ENCODE data around the gene PRAC2. TPM values are rescaled to one million over a fixed set of nuclear protein-coding genes. Genes with fewer than 3 reads are reported as not detected.

PRAC2 gene
- total and polyA plus RNA-seq, 2 of the 13 experiments (the other 11 are each of a cell fraction or from before 2014, with no cell fraction given), result not detected

DNA sequence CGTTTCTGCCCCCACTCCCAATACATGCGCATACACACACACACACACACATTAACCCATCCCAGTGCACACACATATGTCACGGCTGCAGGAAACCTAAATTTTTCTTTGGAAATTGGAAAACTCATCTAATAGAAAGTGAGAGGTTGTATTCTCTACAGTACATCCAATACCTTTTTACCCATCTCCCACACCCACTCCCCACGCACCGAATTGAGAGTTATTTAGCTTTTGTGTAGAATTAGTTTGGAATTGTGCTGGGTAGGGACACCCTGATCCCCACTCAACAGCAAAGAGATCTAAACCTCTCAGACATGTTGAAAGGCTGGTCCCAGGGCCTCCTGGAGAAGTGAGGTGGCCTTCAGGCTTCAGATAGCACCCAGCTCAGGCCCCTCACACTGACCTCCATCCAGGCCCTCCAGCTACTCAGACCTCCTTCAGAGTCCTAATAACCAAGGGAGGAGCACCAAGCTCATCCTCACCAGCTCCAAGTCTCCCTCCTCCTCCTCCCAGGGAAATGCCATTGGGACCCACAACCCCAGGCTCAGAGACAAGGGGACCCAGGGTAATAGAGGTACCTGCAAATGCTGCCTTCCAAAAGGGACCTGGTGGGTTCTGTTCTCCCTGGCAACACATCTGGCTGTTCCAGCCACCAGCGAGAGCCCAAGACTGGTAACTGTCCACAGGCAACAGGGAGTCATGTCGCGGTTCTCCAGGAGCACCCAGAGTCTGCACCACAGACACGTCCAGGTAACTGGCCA is 4.6 kb downstream of the PRAC2 start:
- Histone ChIP-seq H2AFZ (ENCODE audit: low read length) (no peak overlapping the region), H3K4me1 (ENCODE audit: insufficient read depth, low read length) (peaks cover 2% of the 10 kb centered on the region), H3K36me3 (replicated peaks in 1 of 2; ENCODE audit: control insufficient read depth in 1 of 2, insufficient read depth in 2 of 2, low read length in 2 of 2) (no peaks in the 10 kb centered on the region), H4K20me1 (ENCODE audit: insufficient read depth, low read length) (peaks cover 4% of the 10 kb centered on the region; the same call in 1 of the 2 replicates), H3K9me3 (ENCODE audit: low read length) (no peaks in the 10 kb centered on the region), H3K4me3 (replicated peaks in 1 of 3; ENCODE audit: insufficient read depth in 1 of 3, low read depth in 2 of 3, low read length in 3 of 3) (no peak overlapping the region), H3K27me3 (ENCODE audit: control insufficient read depth in 1 of 2, insufficient read depth in 2 of 2, low read length in 2 of 2) (peaks cover 23 to 91% of the 10 kb centered on the region in 2 experiments), H3K9ac (ENCODE audit: insufficient read depth, low read depth, low read length) (no peak overlapping the region), H3K4me2 (ENCODE audit: low read depth, low read length) (no peak overlapping the region), H3K27ac (ENCODE audit: extremely low read length, insufficient read depth, low read length) (no peak overlapping the region), H3K79me2 (ENCODE audit: insufficient read depth, low read length) (no peaks in the 10 kb centered on the region)
- DNase-seq (ENCODE audit: low spot score), result no peak
- intact Hi-C loops (cut with micrococcal nuclease; ENCODE audit: unreplicated experiment), result no loop called here
- no peak for FAIRE-seq
- no peak for TF ChIP-seq ZNF333 (CRISPR knock-in tag; IDR thresholded peaks at IDR 0.05; ENCODE audit: borderline replicate concordance)
- no peak for TF ChIP-seq MTA3 (CRISPR knock-in tag; IDR thresholded peaks at IDR 0.05)
- peak; percentile 20 for TF ChIP-seq ZNF282 (IDR thresholded peaks at IDR 0.05; ENCODE audit: partially characterized antibody)
- TF ChIP-seq PLRG1 (conservative IDR thresholded peaks at IDR 0.05), result 0 out of 2 replicates have a peak, but pooled peaks have one; percentile 33
- POLR2A ChIA-PET, result no interaction called here
- BruUV-seq (replicated peaks), result no TSS peak
- CTCF ChIA-PET (ENCODE audit: low intra/inter-chr PET ratio, low total read pairs), result interaction anchor here (3.8 kb wide), 1 partner anchor 151 kb away, joined by 47 read pairs; no protein-coding TSS in a partner anchor
- 34% methylated on average over 9 of the region's 9 CpGs for WGBS (ENCODE audit: low lambda C conversion rate)
- no peak for ATAC-seq
- in situ Hi-C loops (cut with HindIII; ENCODE audit: extremely low pct_ligation_motif_present, low pct_unique_long_range_greater_than_20kb), result loop anchor here (5.0 kb wide), 2 partner anchors 60 to 150 kb away; no protein-coding TSS in a partner anchor

DNA sequence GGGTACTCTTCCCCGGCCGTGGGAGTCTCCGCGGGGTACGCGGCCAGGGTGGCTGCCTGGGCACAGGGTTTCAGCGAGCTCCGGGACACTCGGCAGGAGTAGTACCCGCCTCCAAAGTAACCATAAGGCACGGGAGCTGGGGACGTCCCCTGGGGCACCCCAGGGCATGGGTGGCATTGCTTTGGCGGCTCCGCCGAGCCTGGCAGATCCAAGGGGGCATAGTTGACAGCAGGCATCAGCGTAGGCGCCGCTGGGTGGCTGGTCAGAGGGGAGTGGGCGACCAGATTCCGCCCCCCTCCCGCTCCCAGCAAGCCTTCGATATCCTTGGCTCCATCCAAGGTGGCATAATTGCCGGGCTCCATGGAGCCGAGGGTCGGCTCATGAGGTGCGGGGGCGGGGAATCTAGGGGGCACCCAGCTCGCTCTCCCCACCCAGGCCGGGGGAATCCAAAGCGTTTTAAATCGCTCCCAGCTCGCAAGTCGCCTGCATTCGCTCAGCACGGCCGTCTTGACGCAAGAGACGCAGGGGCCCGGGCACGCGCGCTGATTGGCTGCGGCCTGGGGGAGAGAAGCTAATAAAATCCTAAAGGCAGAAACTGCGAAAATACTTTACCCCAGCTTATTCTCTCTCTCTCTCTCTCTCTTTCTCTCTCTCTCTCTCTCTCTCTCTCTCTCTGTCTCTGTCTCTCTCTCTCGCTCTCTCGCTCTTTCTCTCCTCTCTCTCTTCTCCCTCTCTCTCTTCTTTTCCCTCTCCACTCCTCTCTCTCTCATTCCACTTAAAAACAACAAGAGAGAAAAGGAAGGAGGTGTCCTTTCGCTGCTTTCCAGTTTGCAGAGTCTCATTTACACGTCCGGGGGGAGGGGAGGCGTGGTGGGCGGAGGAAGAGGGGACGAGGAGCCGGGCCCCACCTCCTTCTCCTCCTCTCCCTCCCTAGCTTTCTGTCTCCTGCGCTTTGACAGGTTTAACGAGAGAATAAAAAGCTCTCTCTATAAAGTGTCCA is 5.5 kb downstream of the PRAC2 start, which contains the start of gene HOXB13:
TSS of gene HOXB13 (minus strand) at position 519 of the 1,000 bp plus-strand sequence. CDS start at position 362, 157 bp downstream.
- no TSS peak for BruUV-seq (replicated peaks)
- peaks cover 4% of the 10 kb centered on the region; the same call in 1 of the 2 replicates for H4K20me1 ChIP-seq (ENCODE audit: insufficient read depth, low read length)
- no peak within 1 kb of the TSS for H3K9ac ChIP-seq (ENCODE audit: insufficient read depth, low read depth, low read length)
- peaks cover 20 to 92% of the 10 kb centered on the region in 2 experiments; a peak in 4 of 5 replicates for H3K27me3 ChIP-seq (ENCODE audit: control insufficient read depth in 1 of 2, insufficient read depth in 2 of 2, low read length in 2 of 2)
- H3K79me2 ChIP-seq (ENCODE audit: insufficient read depth, low read length), result no peaks in the 10 kb centered on the region
- peaks cover 8% of the 10 kb centered on the region for H3K4me1 ChIP-seq (ENCODE audit: insufficient read depth, low read length)
- FAIRE-seq (no peak), DNase-seq (ENCODE audit: low spot score) (no peak), ATAC-seq (no peak)
- TF ChIP-seq ESRRA (CRISPR knock-in tag; IDR thresholded peaks at IDR 0.05; ENCODE audit: low read depth) (no peak), PTBP1 (IDR thresholded peaks at IDR 0.05; ENCODE audit: low read depth, low read length, poor library complexity, severe bottlenecking) (peak; percentile 33)
- 34% methylated on average over 39 of the region's 55 CpGs for WGBS (ENCODE audit: low lambda C conversion rate)
- no peak within 1 kb of the TSS for H3K4me3 ChIP-seq (replicated peaks in 1 of 3; ENCODE audit: insufficient read depth in 1 of 3, low read depth in 2 of 3, low read length in 3 of 3)
- no peaks in the 10 kb centered on the region for H3K36me3 ChIP-seq (replicated peaks in 1 of 2; ENCODE audit: control insufficient read depth in 1 of 2, insufficient read depth in 2 of 2, low read length in 2 of 2)
- no peak within 1 kb of the TSS for H3K4me2 ChIP-seq (ENCODE audit: low read depth, low read length)
- CTCF ChIA-PET (ENCODE audit: low intra/inter-chr PET ratio, low total read pairs), result no interaction called here
- POLR2A ChIA-PET, result no interaction called here
- no peaks in the 10 kb centered on the region for H3K9me3 ChIP-seq (ENCODE audit: low read length)
- no peak within 1 kb of the TSS for H3K27ac ChIP-seq (ENCODE audit: extremely low read length, insufficient read depth, low read length)
- H2AFZ ChIP-seq (ENCODE audit: low read length), result no peak within 1 kb of the TSS
- in situ Hi-C loops (cut with HindIII; ENCODE audit: extremely low pct_ligation_motif_present, low pct_unique_long_range_greater_than_20kb), result loop anchor here (5.0 kb wide), 2 partner anchors 59 to 149 kb away; no protein-coding TSS in a partner anchor
- intact Hi-C loops (cut with micrococcal nuclease; ENCODE audit: unreplicated experiment), result no loop called here

All from HepG2 (cell line).